PC-9 (cell line): ENCODE data around the gene FHL1. TPM values are rescaled to one million over a fixed set of nuclear protein-coding genes. Genes with fewer than 3 reads are reported as not detected.

Source experiments
- BruUV-seq: library from RNA; stranded (reverse); fragments of 400-500 nt; replicated peaks from 2 replicates; lab custom pipeline; 2021; lab: Mats Ljungman, UMichigan
- CTCF ChIA-PET: fragments of 300-600 bp; sonication (Branson Sonifier 250); formaldehyde crosslinking; loops from one replicate; lab custom pipeline; 2022; ENCODE audit warnings: antibody characterized with exemption; lab: Charles Lee
- POLR2A ChIA-PET: fragments of 300-600 bp; sonication (Branson Sonifier 250); formaldehyde crosslinking; loops from one replicate; lab custom pipeline; 2022; ENCODE audit warnings: antibody characterized with exemption; ENCODE audit not compliant: unreplicated experiment; lab: Charles Lee
- DNase-seq, 2 experiments: peaks; one replicate each; pipeline versions ENCODE4 v3.0.0 to v3.0.0-alpha.2; 2015 to 2022; ENCODE audit warnings: mixed read lengths in 1 of 2
- H2AFZ ChIP-seq: fragments of 200-600 bp; sonication (generic); 2 replicates; pipeline ENCODE4 v1.8.1; 2017; ENCODE audit warnings: antibody characterized with exemption
- H3F3A ChIP-seq: fragments of 200-600 bp; sonication (generic); 2 replicates; pipeline ENCODE4 v1.8.1; 2017; ENCODE audit warnings: antibody characterized with exemption, mild to moderate bottlenecking, low read depth; ENCODE audit not compliant: insufficient read depth
- H3K27ac ChIP-seq: fragments of 200-600 bp; sonication (generic); 2 replicates; pipeline ENCODE4 v1.6.1; 2016; ENCODE audit warnings: mixed run types
- H3K27me3 ChIP-seq: fragments of 200-600 bp; sonication (generic); 2 replicates; pipeline ENCODE4 v1.6.1; 2016; ENCODE audit warnings: low read depth, mixed run types; ENCODE audit not compliant: insufficient read depth
- H3K36me3 ChIP-seq: fragments of 200-600 bp; sonication (generic); 2 replicates; pipeline ENCODE4 v1.6.1; 2016; ENCODE audit warnings: low read depth, mixed run types
- H3K4me1 ChIP-seq: fragments of 200-600 bp; sonication (generic); replicated peaks from 2 replicates; pipeline ENCODE4 v1.6.1; 2016; ENCODE audit warnings: mixed run types; ENCODE audit not compliant: insufficient read depth
- H3K4me2 ChIP-seq: fragments of 200-600 bp; sonication (generic); 2 replicates; pipeline ENCODE4 v1.6.1; 2017; ENCODE audit warnings: mixed run types
- H3K4me3 ChIP-seq: fragments of 200-600 bp; sonication (generic); 2 replicates; pipeline ENCODE4 v1.6.1; 2016; ENCODE audit warnings: mixed run types
- H3K79me2 ChIP-seq: fragments of 200-600 bp; sonication (generic); 2 replicates; pipeline ENCODE4 v1.6.1; 2017; ENCODE audit warnings: low read depth, mixed run types
- H3K9me2 ChIP-seq: fragments of 200-600 bp; sonication (generic); 2 replicates; pipeline ENCODE4 v1.8.1; 2017; ENCODE audit warnings: mild to moderate bottlenecking; ENCODE audit not compliant: insufficient read depth
- H3K9me3 ChIP-seq: fragments of 200-600 bp; sonication (generic); 2 replicates; pipeline ENCODE4 v1.8.1; 2016; ENCODE audit warnings: low read depth; ENCODE audit not compliant: insufficient read depth
- H4K20me1 ChIP-seq: fragments of 200-600 bp; sonication (generic); 2 replicates; pipeline ENCODE4 v1.8.1; 2017; ENCODE audit not compliant: insufficient read depth
- CTCF ChIP-seq: fragments of 200-600 bp; sonication (generic); conservative IDR thresholded peaks from 2 replicates; pipeline ENCODE4 v1.6.1; 2017; ENCODE audit warnings: mixed run types, antibody characterized with exemption, mild to moderate bottlenecking, moderate library complexity
- EZH2 ChIP-seq: fragments of 200-600 bp; sonication (generic); IDR thresholded peaks from 2 replicates; pipeline ENCODE4 v1.8.0; 2017; ENCODE audit warnings: antibody characterized with exemption, low read depth
- intact Hi-C: fragments of 100-400 bp; cut with micrococcal nuclease; formaldehyde crosslinking; loops from one replicate; pipeline ENCODE4 v1.10.0; 2022; ENCODE audit not compliant: unreplicated experiment
- total RNA-seq: library from RNA; stranded (reverse); gene quantifications from 2 replicates; pipeline ENCODE4 v1.2.3, GENCODE V29; 2021

The FHL1 gene
- total RNA-seq, 1 experiment from 2014 or later: 0.65 TPM

DNA sequence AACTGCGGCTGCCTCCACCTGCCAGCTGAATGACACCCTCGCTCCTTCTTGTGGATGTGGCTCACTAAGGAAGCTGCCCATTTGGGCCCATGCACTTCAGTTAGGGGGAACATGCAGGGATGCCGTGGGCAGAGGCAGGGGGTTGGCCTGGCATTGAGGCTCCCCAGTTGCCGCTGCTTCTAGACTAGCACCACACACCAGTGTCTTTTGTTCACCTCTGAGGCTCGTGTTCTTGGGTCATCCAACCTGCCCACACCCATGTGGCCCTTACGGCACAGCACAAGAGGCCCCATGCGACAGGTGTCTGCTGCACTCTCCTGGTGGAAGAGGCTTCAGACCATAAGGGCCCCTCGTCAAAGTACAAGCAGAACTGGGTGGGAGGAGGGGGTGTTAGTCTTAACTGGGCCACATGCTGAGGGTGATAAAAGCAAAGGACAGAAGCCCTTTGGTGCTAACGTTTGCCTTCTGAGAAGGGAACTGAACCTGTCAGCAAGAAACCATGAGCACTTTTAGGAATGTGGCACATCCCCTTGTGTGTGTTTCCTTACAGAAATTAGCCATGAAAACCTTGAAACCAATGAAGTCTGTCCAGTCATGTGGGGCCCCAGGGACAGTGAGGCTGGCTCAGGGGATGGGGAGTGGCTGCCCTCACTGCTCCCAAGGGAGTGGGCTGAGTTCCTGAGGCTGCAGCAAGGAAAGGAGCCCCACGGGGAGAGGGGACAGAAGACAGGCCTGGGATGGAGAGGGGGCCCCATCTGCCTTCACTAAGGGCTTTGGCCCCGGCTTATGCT is 64.6 kb downstream of the FHL1 start:
- Histone ChIP-seq H3K27ac (no peak overlapping the region), H4K20me1 (no peaks in the 10 kb centered on the region), H3K79me2 (no peaks in the 10 kb centered on the region), H3K36me3 (peaks cover 5% of the 10 kb centered on the region; the same call in 1 of the 2 replicates), H3K9me2 (no peaks in the 10 kb centered on the region), H3K4me1 (peaks cover 20% of the 10 kb centered on the region), H3K4me2 (no peak overlapping the region), H3K4me3 (no peak overlapping the region), H3K9me3 (no peaks in the 10 kb centered on the region), H3F3A (peaks cover 11% of the 10 kb centered on the region; the same call in 1 of the 2 replicates), H2AFZ (no peak overlapping the region), H3K27me3 (no peaks in the 10 kb centered on the region)
- no TSS peak for BruUV-seq
- no peak for TF ChIP-seq CTCF
- TF ChIP-seq EZH2: no peak
- CTCF ChIA-PET: no interaction called here
- intact Hi-C loops: loop anchor here (5.0 kb wide), 1 partner anchor 45 kb away; no protein-coding TSS in a partner anchor
- DNase-seq: no peak
- POLR2A ChIA-PET: no interaction called here

GRCh38 chrX:136212557-136213111 is 65.3 kb downstream of the FHL1 start:
- CTCF ChIA-PET: no interaction called here
- intact Hi-C loops: loop anchor here (5.0 kb wide), 1 partner anchor 45 kb away; no protein-coding TSS in a partner anchor
- H3K4me2 ChIP-seq: no peak overlapping the region
- H2AFZ ChIP-seq: no peak overlapping the region
- H4K20me1 ChIP-seq: no peaks in the 10 kb centered on the region
- no peaks in the 10 kb centered on the region for H3K9me2 ChIP-seq
- TF ChIP-seq CTCF (no peak), EZH2 (no peak)
- BruUV-seq: no TSS peak
- no peak for DNase-seq
- H3K79me2 ChIP-seq: no peaks in the 10 kb centered on the region
- peaks cover 5% of the 10 kb centered on the region; the same call in 1 of the 2 replicates for H3K36me3 ChIP-seq
- peaks cover 11% of the 10 kb centered on the region; the same call in 1 of the 2 replicates for H3F3A ChIP-seq
- no peaks in the 10 kb centered on the region for H3K27me3 ChIP-seq
- H3K27ac ChIP-seq: no peak overlapping the region
- no peaks in the 10 kb centered on the region for H3K9me3 ChIP-seq
- H3K4me3 ChIP-seq: no peak overlapping the region
- peaks cover 20% of the 10 kb centered on the region for H3K4me1 ChIP-seq
- POLR2A ChIA-PET: no interaction called here

GRCh38 chrX:136214551-136214950 is 67.2 kb downstream of the FHL1 start:
- CTCF ChIA-PET: interaction anchor here (0.9 to 1.0 kb wide), 2 partner anchors 12 to 52 kb away, joined by 4 to 6 read pairs; no protein-coding TSS in a partner anchor
- Histone ChIP-seq H3K4me2 (0 out of 2 replicates have a peak overlapping the region, but pooled peaks have one; percentile 4), H3K9me2 (no peaks in the 10 kb centered on the region), H4K20me1 (no peaks in the 10 kb centered on the region), H3K36me3 (peaks cover 13% of the 10 kb centered on the region; the same call in 1 of the 2 replicates), H3K27ac (0 out of 2 replicates have a peak overlapping the region, but pooled peaks have one; percentile 1), H2AFZ (no peak overlapping the region), H3K27me3 (no peaks in the 10 kb centered on the region), H3K4me3 (no peak overlapping the region), H3K9me3 (0 out of 2 replicates have a peak, but pooled peaks cover 3% of the 10 kb centered on the region), H3F3A (peaks cover 11% of the 10 kb centered on the region; the same call in 1 of the 2 replicates), H3K4me1 (peaks cover 22% of the 10 kb centered on the region), H3K79me2 (no peaks in the 10 kb centered on the region)
- intact Hi-C loops: loop anchor here (1.0 to 5.0 kb wide), 3 partner anchors 47 to 139 kb away; no protein-coding TSS in a partner anchor
- TF ChIP-seq EZH2: no peak
- no peak for TF ChIP-seq CTCF
- POLR2A ChIA-PET: interaction anchor here (0.5 to 0.8 kb wide), 3 partner anchors 29 to 1711 kb away, joined by 3 to 4 read pairs (median 3); no protein-coding TSS in a partner anchor
- BruUV-seq: no TSS peak
- DNase-seq: peak; percentile 82 to 90
